Anterior cingulate cortex (tissue), 58 donors: ENCODE measurements around the gene RNF212B.
"Not testable (repeated sequence)": the region's sequence is repeated elsewhere in the genome, so short reads cannot be mapped to it uniquely, and the experiment has no call there.

Source experiments
- DNase-seq, 58 donors: peaks; one replicate each; lab custom pipeline; 2025; lab: John Stamatoyannopoulos, UW

Gene RNF212B

GRCh38 chr14:23241061-23241715 lies 3.5 kb downstream of the RNF212B start:
- not testable (repeated sequence) for DNase-seq

DNA sequence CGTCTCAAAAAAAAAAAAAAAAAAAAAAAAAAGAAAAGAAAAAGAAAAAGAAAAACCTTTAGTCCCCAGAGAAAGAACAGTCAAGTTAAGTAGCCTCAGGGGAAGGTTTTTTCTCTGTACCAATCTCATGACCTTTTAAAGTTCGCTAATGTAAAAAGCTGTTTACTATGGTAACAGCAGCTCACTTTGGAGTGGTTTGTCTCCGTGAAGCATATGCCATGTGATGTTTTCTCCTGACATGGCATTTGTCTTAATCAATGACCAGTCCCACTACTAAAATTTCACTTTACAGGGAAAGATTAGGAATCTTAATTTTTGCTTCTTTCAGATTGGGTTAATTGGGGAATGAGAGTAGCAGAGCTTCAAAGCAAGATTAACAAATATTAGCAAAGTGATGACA lies 4.3 kb downstream of the RNF212B start:
- no peak for DNase-seq

- DNase-seq: no peak
Measured at GRCh38 chr14:23243066-23243465, 5.3 kb downstream of the RNF212B start.

DNA sequence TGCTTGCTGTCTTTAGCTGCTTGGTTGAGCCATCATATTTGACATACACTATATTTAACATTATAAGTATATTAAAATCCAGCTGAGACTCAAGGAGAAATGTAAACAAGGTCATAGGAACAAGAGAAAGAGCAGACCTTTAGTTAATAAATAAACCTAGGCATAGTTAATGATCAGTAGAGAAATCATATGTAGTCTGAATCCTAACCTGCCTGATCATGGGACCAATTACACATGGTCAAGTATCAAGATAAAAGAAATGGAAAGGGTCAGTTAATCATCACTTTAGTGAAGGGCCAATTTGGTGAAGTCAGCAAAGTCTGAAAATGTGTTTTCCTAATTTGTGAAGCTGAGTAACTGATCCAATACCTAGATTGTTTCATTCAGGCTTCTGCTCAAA lies 7.5 kb downstream of the RNF212B start:
- DNase-seq: no peak

- no peak for DNase-seq
Measured at GRCh38 chr14:23248601-23249000, 10.9 kb downstream of the RNF212B start.

DNA sequence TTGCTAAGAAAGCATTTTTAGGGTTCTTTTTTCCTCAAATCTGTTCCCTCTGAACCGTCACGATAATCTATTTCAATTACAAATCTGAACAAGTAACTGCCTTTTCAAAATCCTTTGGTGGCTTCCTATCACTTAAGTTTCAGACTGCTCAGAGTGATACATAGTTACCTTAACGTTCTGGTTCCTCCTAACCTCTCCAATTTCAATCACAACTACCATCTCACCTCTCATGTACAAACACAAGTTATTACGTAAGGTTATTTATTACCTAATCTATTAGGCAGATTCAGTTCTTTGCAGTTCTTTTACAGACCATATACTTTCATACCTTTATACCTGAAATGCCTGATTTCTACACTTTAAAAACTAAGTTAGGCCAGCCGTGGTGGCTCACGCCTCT lies 12.1 kb downstream of the RNF212B start:
- no peak for DNase-seq

- DNase-seq: no peak
Measured at GRCh38 chr14:23252006-23252405, 14.3 kb downstream of the RNF212B start.

DNA sequence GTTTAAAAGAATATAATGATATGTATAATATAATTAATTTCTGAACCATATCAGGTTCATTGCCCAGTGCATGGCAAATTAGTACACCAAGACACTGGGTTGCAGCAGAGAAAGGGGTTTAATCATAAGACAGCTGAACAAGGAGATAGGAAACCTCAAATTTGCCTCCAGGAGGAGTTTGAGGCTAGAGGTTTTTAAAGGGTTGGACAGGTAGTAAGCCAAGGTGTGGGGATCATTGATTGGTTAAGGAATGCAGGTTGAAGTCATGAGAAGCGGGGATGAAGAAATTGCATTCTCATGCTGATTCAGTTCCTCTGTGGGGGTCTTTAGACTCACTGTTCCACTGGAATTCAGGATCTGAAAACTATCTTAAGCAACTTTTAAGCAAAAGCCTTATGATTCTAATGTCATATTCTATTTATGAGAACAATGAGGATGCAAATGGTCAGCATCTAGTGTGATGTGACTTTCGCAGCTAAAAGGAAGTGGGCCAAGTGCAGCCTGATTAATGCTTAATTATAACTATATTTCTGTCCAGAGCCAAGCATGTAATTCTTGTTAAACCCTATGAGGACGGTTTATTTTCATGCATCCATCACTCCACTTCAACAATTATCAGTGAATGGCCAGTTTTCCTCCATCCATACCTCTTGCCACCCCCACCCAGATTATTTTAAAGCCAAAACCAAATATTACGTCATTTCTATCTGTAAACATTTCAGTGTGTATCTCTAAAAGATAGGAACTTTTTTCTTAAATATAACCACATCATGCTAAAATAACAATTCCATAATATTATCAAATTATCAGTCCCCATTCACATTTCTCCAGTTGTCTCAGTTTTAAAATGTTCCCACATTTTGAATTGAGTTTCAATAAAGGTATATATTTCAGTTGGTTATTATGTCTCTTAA lies 14.9 kb downstream of the RNF212B start:
- DNase-seq: no peak

DNA sequence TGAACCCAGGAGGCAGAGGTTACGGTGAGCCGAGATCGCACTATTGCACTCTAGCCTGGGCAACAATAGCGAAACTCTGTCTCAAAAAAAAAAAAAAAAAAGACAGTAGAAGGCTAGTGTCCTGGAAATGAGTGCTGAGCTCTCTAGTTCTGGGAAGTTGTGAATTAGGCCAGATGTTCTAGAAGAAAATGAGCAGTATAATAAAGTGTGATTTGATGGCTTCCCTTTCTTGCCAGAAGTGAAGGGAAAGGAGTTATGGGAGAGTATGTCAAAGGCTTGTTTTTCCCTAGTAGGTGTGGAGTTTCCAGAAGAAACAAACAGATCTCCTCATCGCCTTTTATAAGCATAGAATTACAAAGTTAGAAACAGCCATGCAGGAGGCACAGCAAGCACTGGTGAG lies 20.5 kb downstream of the RNF212B start:
- no peak for DNase-seq

DNA sequence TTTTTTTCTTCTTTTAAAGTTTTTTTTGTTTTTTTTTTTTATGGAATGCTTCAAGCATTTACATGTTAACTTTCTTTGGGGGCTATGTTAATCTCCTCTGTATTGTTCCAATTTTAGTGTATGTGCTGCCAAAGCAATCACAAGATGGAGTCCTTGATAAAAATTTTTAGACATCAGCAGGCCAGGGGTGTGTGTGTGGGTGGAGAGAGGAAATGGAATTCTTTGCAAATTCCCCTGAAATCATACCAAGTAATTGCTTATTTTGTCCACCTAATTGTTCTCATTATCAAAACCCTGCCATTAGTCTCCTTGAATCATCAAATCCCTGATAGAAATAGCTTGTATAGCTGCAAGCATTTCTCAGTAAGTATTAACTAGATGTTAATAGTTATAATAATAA lies 21.7 kb downstream of the RNF212B start:
- DNase-seq: no peak

DNA sequence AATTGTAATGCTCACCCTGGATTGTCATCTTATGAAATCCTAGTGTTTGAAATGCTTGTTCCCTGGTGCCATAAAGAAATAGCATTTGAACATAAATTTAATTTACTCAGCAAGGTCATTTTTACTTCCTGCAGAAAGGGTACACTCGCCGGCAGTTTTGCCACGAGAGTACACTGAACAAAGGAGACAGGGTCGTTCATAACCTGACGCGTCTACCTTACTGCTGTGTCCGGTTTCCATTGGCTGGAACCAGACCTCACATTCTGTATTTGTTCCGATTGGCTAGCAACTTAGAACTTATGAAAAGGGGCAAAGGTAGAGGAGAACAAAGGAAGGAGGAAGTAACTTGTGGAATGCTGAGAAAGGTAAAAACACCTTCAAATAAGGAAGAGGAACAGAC lies 23.1 kb downstream of the RNF212B start:
- not testable (repeated sequence) for DNase-seq

GRCh38 chr14:23269193-23269592 lies 31.5 kb downstream of the RNF212B start:
- DNase-seq: no peak

DNA sequence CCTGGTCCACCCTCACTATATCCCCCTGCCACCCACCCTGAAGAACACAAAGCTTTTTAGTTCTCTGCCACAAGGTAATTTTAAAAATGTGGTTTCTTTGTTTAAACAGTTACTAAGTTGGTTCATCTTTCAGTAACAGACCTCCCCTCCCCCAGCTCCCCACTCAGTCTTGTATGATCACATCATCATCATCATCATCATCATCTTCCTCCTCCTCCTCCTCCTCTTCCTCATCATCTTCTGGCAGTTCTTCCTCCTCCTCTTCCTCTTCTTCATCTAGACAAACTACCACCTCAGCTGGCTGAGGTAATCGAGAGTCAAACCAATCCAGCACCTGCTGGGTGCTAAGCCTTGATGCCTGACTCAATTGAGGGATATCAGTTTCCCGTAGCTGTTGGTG lies 37.7 kb downstream of the RNF212B start:
- DNase-seq: no peak

GRCh38 chr14:23277189-23277588 lies 39.5 kb downstream of the RNF212B start:
- no peak for DNase-seq

DNA sequence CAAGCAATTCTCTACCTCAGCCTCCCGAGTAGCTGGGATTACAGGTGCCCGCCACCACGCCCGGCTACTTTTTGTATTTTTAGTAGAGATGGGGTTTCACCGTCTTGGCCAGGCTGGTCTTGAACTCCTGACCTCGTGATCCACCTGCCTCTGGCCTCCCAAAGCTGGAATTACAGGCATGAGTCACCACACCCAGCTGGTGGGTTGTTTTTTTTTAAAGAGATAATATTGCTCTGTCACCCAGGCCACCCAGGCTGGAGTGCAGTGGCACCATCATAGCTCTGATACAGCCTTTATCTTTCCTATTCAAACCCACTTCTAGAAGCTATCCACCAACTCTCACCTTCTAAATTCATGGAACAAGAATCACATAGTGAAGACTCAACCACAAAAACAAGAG lies 40.2 kb downstream of the RNF212B start:
- DNase-seq: not testable (repeated sequence)

DNA sequence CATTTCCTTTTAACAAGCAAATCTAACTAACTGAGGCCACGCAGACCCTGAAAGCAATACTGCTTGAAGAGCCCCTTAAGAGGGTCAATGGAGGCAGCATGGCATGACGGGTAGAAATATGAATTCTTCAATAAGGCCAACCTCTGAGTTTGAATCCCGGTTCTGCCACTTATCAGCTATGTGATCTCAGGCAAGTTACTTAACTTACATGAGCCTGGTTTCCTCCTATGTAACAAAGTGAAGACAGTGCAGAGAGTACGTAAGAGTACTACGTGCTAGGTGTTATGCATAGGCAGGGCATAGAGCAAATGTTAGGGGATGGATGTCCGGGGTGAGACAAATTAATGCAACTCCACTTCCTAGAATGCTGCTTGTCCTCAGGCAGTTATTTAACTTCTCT lies 43.5 kb downstream of the RNF212B start:
- no peak for DNase-seq

GRCh38 chr14:23284654-23285529 lies 47.2 kb downstream of the RNF212B start:
- DNase-seq: no peak

DNA sequence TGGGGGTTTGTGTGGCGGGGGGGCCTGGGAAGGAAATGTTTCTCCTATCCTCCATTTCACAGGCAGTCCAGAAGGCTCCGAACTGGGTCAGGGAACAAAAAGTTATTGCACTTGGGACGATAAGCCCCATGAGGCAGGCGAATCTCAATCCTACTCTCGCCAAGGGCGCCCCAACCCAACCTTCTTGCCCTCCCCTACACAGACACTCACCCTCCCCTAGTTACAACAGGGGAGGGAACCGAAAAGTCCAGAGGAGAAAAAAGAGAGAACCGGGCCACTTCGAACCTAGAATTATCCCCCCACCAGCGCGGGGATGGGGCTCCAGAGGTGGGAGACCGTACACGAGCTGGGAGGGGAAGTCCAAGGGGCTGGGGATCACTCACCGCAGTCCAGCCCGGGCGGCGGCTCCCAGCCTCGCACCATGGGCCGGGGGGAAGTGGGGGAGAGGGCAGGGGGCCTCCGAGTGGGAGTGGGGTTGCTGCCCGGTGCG lies 47.8 kb downstream of the RNF212B start:
- peak in 2 of 58 donors; percentile 27 to 59 for DNase-seq

- DNase-seq: peak; percentile 83 to 99 (median 99)
Measured at GRCh38 chr14:23286020-23286901, 48.5 kb downstream of the RNF212B start, which contains the start of gene HOMEZ. HOMEZ (minus strand) TSS chr14:23286132; CDS start chr14:23285952, 180 bp downstream.
